ENCODE results near the gene SF3B1.

The SF3B1 gene

GRCh38 chr2:197419438-197419837 lies 15.4 kb downstream of the SF3B1 start:
- Histone ChIP-seq H4K91ac (ENCODE audit: low read depth, low read length, poor library complexity) (no peak overlapping the region), H4K8ac (ENCODE audit: low read depth, low read length) (no peak overlapping the region), H2BK12ac (ENCODE audit: low read length) (no peak overlapping the region), H3K36me3 (replicated peaks in 1 of 2; ENCODE audit: control insufficient read depth in 2 of 2, insufficient read depth in 2 of 2, low read length in 2 of 2) (peaks cover 28 to 100% of the 10 kb centered on the region in 2 donors), H3K14ac (ENCODE audit: low read length) (no peak overlapping the region), H3K9ac (ENCODE audit: low read depth, low read length, poor library complexity) (no peak overlapping the region), H3K4ac (ENCODE audit: low read length) (no peak overlapping the region), H3K4me3 (ENCODE audit: low read length in 2 of 2) (no peak overlapping the region), H3K27ac (replicated peaks; ENCODE audit: low read length) (no peak overlapping the region), H3K23ac (ENCODE audit: low read depth, low read length, poor library complexity) (no peak overlapping the region), H3K4me2 (ENCODE audit: insufficient read depth, low read length, poor library complexity, severe bottlenecking) (no peak overlapping the region), H3K4me1 (ENCODE audit: control insufficient read depth in 2 of 2, insufficient read depth in 1 of 2, low read depth in 1 of 2, low read length in 2 of 2) (no peaks in the 10 kb centered on the region), H2BK120ac (ENCODE audit: low read depth, low read length) (no peak overlapping the region), H3K9me3 (replicated peaks in 1 of 2; ENCODE audit: control insufficient read depth in 2 of 2, insufficient read depth in 1 of 2, low read depth in 1 of 2, low read length in 2 of 2) (no peaks in the 10 kb centered on the region), H3K79me1 (ENCODE audit: low read depth, low read length) (peaks cover 2% of the 10 kb centered on the region), H2BK15ac (ENCODE audit: low read length) (no peak overlapping the region), H2AFZ (ENCODE audit: low read length) (no peak overlapping the region), H2BK5ac (ENCODE audit: low read length) (no peak overlapping the region), H3K27me3 (ENCODE audit: control insufficient read depth in 3 of 3, insufficient read depth in 3 of 3, low read depth in 1 of 3, low read length in 3 of 3) (no peaks in the 10 kb centered on the region), H3K18ac (ENCODE audit: low read length) (no peak overlapping the region), H2AK5ac (ENCODE audit: low read depth, low read length) (no peak overlapping the region)
- no peak for DNase-seq (ENCODE audit: low spot score)

GRCh38 chr2:197416268-197416667 lies 18.6 kb downstream of the SF3B1 start:
- H3K14ac ChIP-seq (ENCODE audit: low read length) = no peak overlapping the region
- no peak overlapping the region for H3K23ac ChIP-seq (ENCODE audit: low read depth, low read length, poor library complexity)
- no peak overlapping the region for H3K4me2 ChIP-seq (ENCODE audit: insufficient read depth, low read length, poor library complexity, severe bottlenecking)
- peaks cover 23 to 100% of the 10 kb centered on the region in 2 donors for H3K36me3 ChIP-seq (replicated peaks in 1 of 2; ENCODE audit: control insufficient read depth in 2 of 2, insufficient read depth in 2 of 2, low read length in 2 of 2)
- H3K18ac ChIP-seq (ENCODE audit: low read length) = no peak overlapping the region
- H4K91ac ChIP-seq (ENCODE audit: low read depth, low read length, poor library complexity) = no peak overlapping the region
- no peak overlapping the region for H3K4ac ChIP-seq (ENCODE audit: low read length)
- DNase-seq (ENCODE audit: low spot score) = no peak
- H3K9ac ChIP-seq (ENCODE audit: low read depth, low read length, poor library complexity) = no peak overlapping the region
- no peak overlapping the region for H2BK15ac ChIP-seq (ENCODE audit: low read length)
- no peak overlapping the region for H2BK12ac ChIP-seq (ENCODE audit: low read length)
- no peak overlapping the region for H2AK5ac ChIP-seq (ENCODE audit: low read depth, low read length)
- H4K8ac ChIP-seq (ENCODE audit: low read depth, low read length) = no peak overlapping the region
- no peaks in the 10 kb centered on the region for H3K27me3 ChIP-seq (ENCODE audit: control insufficient read depth in 3 of 3, insufficient read depth in 3 of 3, low read depth in 1 of 3, low read length in 3 of 3)
- no peak overlapping the region for H3K27ac ChIP-seq (replicated peaks; ENCODE audit: low read length)
- no peaks in the 10 kb centered on the region for H3K79me1 ChIP-seq (ENCODE audit: low read depth, low read length)
- WGBS, 2 donors (ENCODE audit: extremely low coverage in 2 of 2, insufficient read length in 2 of 2, insufficient replicate concordance in 1 of 2) = no CpG with 5 or more reads among the region's 1 CpG
- H3K9me3 ChIP-seq (replicated peaks in 1 of 2; ENCODE audit: control insufficient read depth in 2 of 2, insufficient read depth in 1 of 2, low read depth in 1 of 2, low read length in 2 of 2) = no peaks in the 10 kb centered on the region
- H3K4me1 ChIP-seq (ENCODE audit: control insufficient read depth in 2 of 2, insufficient read depth in 1 of 2, low read depth in 1 of 2, low read length in 2 of 2) = no peaks in the 10 kb centered on the region
- H2BK120ac ChIP-seq (ENCODE audit: low read depth, low read length) = no peak overlapping the region
- H2AFZ ChIP-seq (ENCODE audit: low read length) = no peak overlapping the region
- H2BK5ac ChIP-seq (ENCODE audit: low read length) = no peak overlapping the region
- H3K4me3 ChIP-seq (ENCODE audit: low read length in 2 of 2) = no peak overlapping the region

DNA sequence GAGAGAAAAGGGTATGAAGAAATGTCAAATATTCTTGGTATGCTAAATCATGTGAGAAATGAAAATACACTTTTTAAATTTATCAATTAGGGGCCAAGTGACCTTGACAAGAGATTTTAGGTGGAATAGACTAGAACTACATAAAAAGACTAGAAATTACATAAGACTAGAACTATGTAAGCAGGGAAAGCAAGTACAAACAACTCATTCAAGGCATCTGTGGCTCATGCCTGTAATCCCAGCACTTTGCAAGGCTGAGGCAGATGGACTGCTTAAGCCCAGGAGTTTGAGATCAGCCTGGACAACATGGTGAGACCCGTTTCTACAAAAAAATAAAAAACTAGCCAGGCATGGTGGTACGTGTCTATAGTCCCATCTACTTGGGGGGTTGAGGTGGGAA lies 20.3 kb downstream of the SF3B1 start:
- DNase-seq (ENCODE audit: low spot score) = no peak
- no peak overlapping the region for H2BK5ac ChIP-seq (ENCODE audit: low read length)
- no peak overlapping the region for H3K4me3 ChIP-seq (ENCODE audit: low read length in 2 of 2)
- no peak overlapping the region for H2BK15ac ChIP-seq (ENCODE audit: low read length)
- no peak overlapping the region for H2BK120ac ChIP-seq (ENCODE audit: low read depth, low read length)
- H3K23ac ChIP-seq (ENCODE audit: low read depth, low read length, poor library complexity) = no peak overlapping the region
- H3K4ac ChIP-seq (ENCODE audit: low read length) = no peak overlapping the region
- H3K79me1 ChIP-seq (ENCODE audit: low read depth, low read length) = no peaks in the 10 kb centered on the region
- no peaks in the 10 kb centered on the region for H3K9me3 ChIP-seq (replicated peaks in 1 of 2; ENCODE audit: control insufficient read depth in 2 of 2, insufficient read depth in 1 of 2, low read depth in 1 of 2, low read length in 2 of 2)
- H4K8ac ChIP-seq (ENCODE audit: low read depth, low read length) = no peak overlapping the region
- H3K27ac ChIP-seq (replicated peaks; ENCODE audit: low read length) = no peak overlapping the region
- no peak overlapping the region for H2AK5ac ChIP-seq (ENCODE audit: low read depth, low read length)
- no peak overlapping the region for H3K18ac ChIP-seq (ENCODE audit: low read length)
- H3K36me3 ChIP-seq (replicated peaks in 1 of 2; ENCODE audit: control insufficient read depth in 2 of 2, insufficient read depth in 2 of 2, low read length in 2 of 2) = peaks cover 26 to 100% of the 10 kb centered on the region in 2 donors
- no peak overlapping the region for H2AFZ ChIP-seq (ENCODE audit: low read length)
- H3K27me3 ChIP-seq (ENCODE audit: control insufficient read depth in 3 of 3, insufficient read depth in 3 of 3, low read depth in 1 of 3, low read length in 3 of 3) = no peaks in the 10 kb centered on the region
- no peak overlapping the region for H2BK12ac ChIP-seq (ENCODE audit: low read length)
- no peak overlapping the region for H3K4me2 ChIP-seq (ENCODE audit: insufficient read depth, low read length, poor library complexity, severe bottlenecking)
- no peak overlapping the region for H3K9ac ChIP-seq (ENCODE audit: low read depth, low read length, poor library complexity)
- WGBS, 2 donors (ENCODE audit: extremely low coverage in 2 of 2, insufficient read length in 2 of 2, insufficient replicate concordance in 1 of 2) = no CpG with 5 or more reads among the region's 2 CpGs
- H3K14ac ChIP-seq (ENCODE audit: low read length) = no peak overlapping the region
- no peak overlapping the region for H4K91ac ChIP-seq (ENCODE audit: low read depth, low read length, poor library complexity)
- no peaks in the 10 kb centered on the region for H3K4me1 ChIP-seq (ENCODE audit: control insufficient read depth in 2 of 2, insufficient read depth in 1 of 2, low read depth in 1 of 2, low read length in 2 of 2)

- Histone ChIP-seq H2AFZ (ENCODE audit: low read length) (no peak overlapping the region), H2BK5ac (ENCODE audit: low read length) (no peak overlapping the region), H3K27ac (replicated peaks; ENCODE audit: low read length) (no peak overlapping the region), H2BK12ac (ENCODE audit: low read length) (no peak overlapping the region), H3K27me3 (ENCODE audit: control insufficient read depth in 3 of 3, insufficient read depth in 3 of 3, low read depth in 1 of 3, low read length in 3 of 3) (no peaks in the 10 kb centered on the region), H3K4ac (ENCODE audit: low read length) (no peak overlapping the region), H3K18ac (ENCODE audit: low read length) (no peak overlapping the region), H3K23ac (ENCODE audit: low read depth, low read length, poor library complexity) (no peak overlapping the region), H2BK15ac (ENCODE audit: low read length) (no peak overlapping the region), H3K79me1 (ENCODE audit: low read depth, low read length) (no peaks in the 10 kb centered on the region), H3K4me2 (ENCODE audit: insufficient read depth, low read length, poor library complexity, severe bottlenecking) (no peak overlapping the region), H4K8ac (ENCODE audit: low read depth, low read length) (no peak overlapping the region), H3K4me1 (ENCODE audit: control insufficient read depth in 2 of 2, insufficient read depth in 1 of 2, low read depth in 1 of 2, low read length in 2 of 2) (no peaks in the 10 kb centered on the region), H3K4me3 (ENCODE audit: low read length in 2 of 2) (no peak overlapping the region), H2AK5ac (ENCODE audit: low read depth, low read length) (no peak overlapping the region), H3K9ac (ENCODE audit: low read depth, low read length, poor library complexity) (no peak overlapping the region), H4K91ac (ENCODE audit: low read depth, low read length, poor library complexity) (no peak overlapping the region), H2BK120ac (ENCODE audit: low read depth, low read length) (no peak overlapping the region), H3K9me3 (replicated peaks in 1 of 2; ENCODE audit: control insufficient read depth in 2 of 2, insufficient read depth in 1 of 2, low read depth in 1 of 2, low read length in 2 of 2) (no peaks in the 10 kb centered on the region), H3K14ac (ENCODE audit: low read length) (no peak overlapping the region), H3K36me3 (replicated peaks in 1 of 2; ENCODE audit: control insufficient read depth in 2 of 2, insufficient read depth in 2 of 2, low read length in 2 of 2) (peaks cover 27 to 100% of the 10 kb centered on the region in 2 donors)
- DNase-seq (ENCODE audit: low spot score) = no peak
- WGBS, 2 donors (ENCODE audit: extremely low coverage in 2 of 2, insufficient read length in 2 of 2, insufficient replicate concordance in 1 of 2) = no CpG with 5 or more reads among the region's 5 CpGs
Measured at GRCh38 chr2:197414039-197414438, 20.8 kb downstream of the SF3B1 start.

All from neuronal stem cell (in vitro differentiated cells).